ENCODE results near the gene INVS. TPM values are rescaled to one million over a fixed set of nuclear protein-coding genes. Genes with fewer than 3 reads are reported as not detected.
"Not testable (repeated sequence)": the region's sequence is repeated elsewhere in the genome, so short reads cannot be mapped to it uniquely, and the experiment has no call there.

Gene INVS
- total RNA-seq, 4 donors from 2014 or later = 21.0 to 47.8 (median 31.6) TPM

GRCh38 chr9:100071271-100071670 lies 27.8 kb upstream of the INVS start:
- intact Hi-C loops (cut with DNase I; ENCODE audit: low total_unique reads) = no loop called here

DNA sequence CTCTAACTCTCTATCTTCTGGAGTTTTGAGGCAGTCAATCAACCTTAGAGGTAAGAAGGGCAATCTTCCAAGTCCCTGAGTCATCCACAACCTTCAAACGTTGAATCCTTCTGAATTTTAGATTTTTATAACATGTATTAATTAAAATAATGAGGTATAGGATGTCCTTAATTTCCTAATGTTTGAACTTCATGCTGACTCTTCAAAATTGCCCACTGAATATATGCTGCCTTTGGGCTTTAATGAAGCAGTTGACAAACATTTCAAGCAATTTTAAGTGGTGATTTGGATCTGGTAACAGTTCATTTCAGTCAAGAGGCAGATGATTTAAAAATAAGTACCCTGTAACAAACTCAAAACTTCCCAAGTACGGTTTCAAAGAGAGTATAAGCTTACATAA lies 26.2 kb upstream of the INVS start:
- intact Hi-C loops (cut with DNase I; ENCODE audit: low total_unique reads) = no loop called here
- in situ Hi-C loops (cut with MboI; ENCODE audit: low pct_ligation_motif_present in 1 of 4, low pct_unique_long_range_greater_than_20kb in 1 of 4, low sequenced_read_pairs in 3 of 4) = no loop called here
- no peak overlapping the region for H3K27ac ChIP-seq
- WGBS, 2 donors (ENCODE audit: low coverage in 1 of 2) = 47 to 53% methylated on average over 1 to 2 of the region's 2 CpGs
- no peaks in the 10 kb centered on the region for H3K9me3 ChIP-seq
- no peak for DNase-seq
- H3K36me3 ChIP-seq = no peaks in the 10 kb centered on the region
- peaks cover 0 to 13% (median 0%) of the 10 kb centered on the region in 4 donors for H3K4me1 ChIP-seq
- no peaks in the 10 kb centered on the region for H3K27me3 ChIP-seq
- H3K4me3 ChIP-seq = no peak overlapping the region
- TF ChIP-seq, protein P1, sequence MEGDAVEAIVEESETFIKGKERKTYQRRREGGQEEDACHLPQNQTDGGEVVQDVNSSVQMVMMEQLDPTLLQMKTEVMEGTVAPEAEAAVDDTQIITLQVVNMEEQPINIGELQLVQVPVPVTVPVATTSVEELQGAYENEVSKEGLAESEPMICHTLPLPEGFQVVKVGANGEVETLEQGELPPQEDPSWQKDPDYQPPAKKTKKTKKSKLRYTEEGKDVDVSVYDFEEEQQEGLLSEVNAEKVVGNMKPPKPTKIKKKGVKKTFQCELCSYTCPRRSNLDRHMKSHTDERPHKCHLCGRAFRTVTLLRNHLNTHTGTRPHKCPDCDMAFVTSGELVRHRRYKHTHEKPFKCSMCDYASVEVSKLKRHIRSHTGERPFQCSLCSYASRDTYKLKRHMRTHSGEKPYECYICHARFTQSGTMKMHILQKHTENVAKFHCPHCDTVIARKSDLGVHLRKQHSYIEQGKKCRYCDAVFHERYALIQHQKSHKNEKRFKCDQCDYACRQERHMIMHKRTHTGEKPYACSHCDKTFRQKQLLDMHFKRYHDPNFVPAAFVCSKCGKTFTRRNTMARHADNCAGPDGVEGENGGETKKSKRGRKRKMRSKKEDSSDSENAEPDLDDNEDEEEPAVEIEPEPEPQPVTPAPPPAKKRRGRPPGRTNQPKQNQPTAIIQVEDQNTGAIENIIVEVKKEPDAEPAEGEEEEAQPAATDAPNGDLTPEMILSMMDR (IDR thresholded peaks at IDR 0.05) = no peak
- TF ChIP-seq POLR2A (IDR thresholded peaks at IDR 0.05) (no peak), POLR2AphosphoS5 (IDR thresholded peaks at IDR 0.05) (no peak), EP300 (IDR thresholded peaks at IDR 0.05; ENCODE audit: low read depth) (no peak)

More at GRCh38 chr9:100071271-100071670, 27.8 kb upstream of the INVS start:
- Histone ChIP-seq H3K27me3 (no peaks in the 10 kb centered on the region), H3K36me3 (no peaks in the 10 kb centered on the region), H3K9me3 (no peaks in the 10 kb centered on the region), H3K4me3 (no peak overlapping the region), H3K27ac (no peak overlapping the region), H3K4me1 (peaks cover 0 to 19% (median 0%) of the 10 kb centered on the region in 4 donors)
- no peak for TF ChIP-seq EP300 (IDR thresholded peaks at IDR 0.05; ENCODE audit: low read depth)
- TF ChIP-seq POLR2AphosphoS5 (IDR thresholded peaks at IDR 0.05) = no peak
- TF ChIP-seq, protein P1 (IDR thresholded peaks at IDR 0.05) = no peak
- no peak for TF ChIP-seq POLR2A (IDR thresholded peaks at IDR 0.05)
- WGBS, 2 donors (ENCODE audit: low coverage in 1 of 2) = 73 to 87% methylated on average over 1 to 2 of the region's 2 CpGs
- in situ Hi-C loops (cut with MboI; ENCODE audit: low pct_ligation_motif_present in 1 of 4, low pct_unique_long_range_greater_than_20kb in 1 of 4, low sequenced_read_pairs in 3 of 4) = no loop called here
- DNase-seq = no peak

DNA sequence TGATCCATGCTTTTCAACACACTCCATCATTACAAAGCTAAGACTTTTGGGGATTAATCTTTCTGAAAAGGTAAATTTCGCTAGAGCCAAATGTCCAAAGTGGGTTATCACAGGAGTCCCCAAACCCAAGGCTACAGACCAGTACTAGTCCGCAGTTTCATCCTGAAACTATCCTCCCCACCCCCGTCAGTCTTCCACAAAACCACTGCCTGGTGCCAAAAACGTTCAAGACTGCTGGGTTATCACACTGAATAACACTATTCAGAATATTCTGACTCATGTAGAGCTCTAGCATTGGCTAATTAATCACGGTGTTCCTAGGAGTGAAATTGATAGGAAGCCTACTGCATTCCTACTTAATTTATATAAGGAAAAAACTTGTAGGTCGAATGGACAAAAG lies 24.9 kb upstream of the INVS start:
- DNase-seq = no peak
- Histone ChIP-seq H3K27ac (no peak overlapping the region), H3K4me1 (peaks cover 0 to 13% (median 0%) of the 10 kb centered on the region in 4 donors), H3K9me3 (no peaks in the 10 kb centered on the region), H3K4me3 (no peak overlapping the region), H3K27me3 (no peaks in the 10 kb centered on the region), H3K36me3 (no peaks in the 10 kb centered on the region)
- TF ChIP-seq EP300 (IDR thresholded peaks at IDR 0.05; ENCODE audit: low read depth) = no peak
- WGBS, 2 donors (ENCODE audit: low coverage in 1 of 2) = 64 to 85% methylated on average over 5 to 6 of the region's 6 CpGs
- intact Hi-C loops (cut with DNase I; ENCODE audit: low total_unique reads) (no loop called here), in situ Hi-C loops (cut with MboI; ENCODE audit: low pct_ligation_motif_present in 1 of 4, low pct_unique_long_range_greater_than_20kb in 1 of 4, low sequenced_read_pairs in 3 of 4) (no loop called here)

- Histone ChIP-seq H3K9me3 (no peaks in the 10 kb centered on the region), H3K4me1 (peaks cover 0 to 13% (median 0%) of the 10 kb centered on the region in 4 donors), H3K27ac (no peak overlapping the region), H3K36me3 (no peaks in the 10 kb centered on the region), H3K4me3 (no peak overlapping the region), H3K27me3 (no peaks in the 10 kb centered on the region)
- intact Hi-C loops (cut with DNase I; ENCODE audit: low total_unique reads) (no loop called here), in situ Hi-C loops (cut with MboI; ENCODE audit: low pct_ligation_motif_present in 1 of 4, low pct_unique_long_range_greater_than_20kb in 1 of 4, low sequenced_read_pairs in 3 of 4) (no loop called here)
- no peak for DNase-seq
- WGBS, 2 donors (ENCODE audit: low coverage in 1 of 2) = 96 to 100% methylated on average over 5 to 6 of the region's 6 CpGs
- TF ChIP-seq EP300 (IDR thresholded peaks at IDR 0.05; ENCODE audit: low read depth) = no peak
- TF ChIP-seq POLR2AphosphoS5 (IDR thresholded peaks at IDR 0.05) = no peak
- TF ChIP-seq POLR2A (IDR thresholded peaks at IDR 0.05) = no peak
- TF ChIP-seq, protein P1 (IDR thresholded peaks at IDR 0.05) = no peak
Measured at GRCh38 chr9:100074989-100075388, 24.1 kb upstream of the INVS start.

DNA sequence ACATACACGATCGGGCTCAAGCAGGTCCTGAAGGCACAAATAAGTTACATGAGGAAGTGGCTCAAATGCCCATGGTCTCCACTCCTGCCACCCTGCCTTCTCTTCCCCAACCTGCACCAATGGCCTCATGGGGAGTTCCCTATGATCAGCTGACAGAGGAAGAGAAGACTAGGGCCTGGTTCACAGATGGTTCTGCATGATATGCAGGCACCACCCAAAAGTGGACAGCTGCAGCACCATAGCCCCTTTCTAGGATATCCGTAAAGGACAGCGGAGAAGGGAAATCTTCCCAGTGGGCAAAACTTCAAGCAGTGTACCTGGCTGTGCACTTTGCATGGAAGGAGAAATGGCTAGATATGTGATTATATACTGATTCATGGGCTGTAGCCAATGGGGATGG lies 22.8 kb upstream of the INVS start:
- H3K27ac ChIP-seq; H3K36me3 ChIP-seq; DNase-seq; H3K27me3 ChIP-seq; in situ Hi-C loops (cut with MboI; ENCODE audit: low pct_ligation_motif_present in 1 of 4, low pct_unique_long_range_greater_than_20kb in 1 of 4, low sequenced_read_pairs in 3 of 4); H3K4me3 ChIP-seq; H3K9me3 ChIP-seq; intact Hi-C loops (cut with DNase I; ENCODE audit: low total_unique reads): not testable (repeated sequence)
- WGBS, 2 donors (ENCODE audit: low coverage in 1 of 2) = 97 to 100% methylated on average over 1 to 4 of the region's 4 CpGs
- peaks cover 0 to 13% (median 0%) of the 10 kb centered on the region in 4 donors for H3K4me1 ChIP-seq
